Amniotic stem cell (primary cell): ENCODE measurements around the gene PRM2.
"Not testable (repeated sequence)": the region's sequence is repeated elsewhere in the genome, so short reads cannot be mapped to it uniquely, and the experiment has no call there.

Source experiments
- DNase-seq: peaks from one replicate; lab custom pipeline; 2025; lab: John Stamatoyannopoulos, UW

The PRM2 gene

DNA sequence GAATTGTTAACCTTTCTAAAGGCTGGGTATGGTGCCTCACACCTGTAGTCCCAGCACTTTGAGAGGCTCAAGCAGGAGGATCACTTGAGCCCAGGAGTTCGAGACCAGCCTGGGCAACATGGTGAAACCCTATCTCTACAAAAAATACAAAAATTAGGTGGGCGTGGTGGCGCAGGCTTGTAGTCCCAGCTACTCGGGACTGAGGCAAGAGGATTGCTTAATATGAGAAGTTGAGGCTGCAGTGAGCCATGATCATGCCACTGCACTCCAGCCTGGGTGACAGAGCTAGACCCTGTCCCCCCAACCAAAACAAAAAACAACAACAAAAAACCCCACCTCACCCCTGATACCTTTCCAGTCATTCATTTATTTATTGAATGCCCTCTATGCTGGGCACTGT, 13.4 kb upstream of the PRM2 start:
- not testable (repeated sequence) for DNase-seq

GRCh38 chr16:11289202-11289601, 12.9 kb upstream of the PRM2 start:
- no peak for DNase-seq

- DNase-seq, result no peak
These were observed 9.6 kb upstream of the PRM2 start for GRCh38 chr16:11285842-11286241.

DNA sequence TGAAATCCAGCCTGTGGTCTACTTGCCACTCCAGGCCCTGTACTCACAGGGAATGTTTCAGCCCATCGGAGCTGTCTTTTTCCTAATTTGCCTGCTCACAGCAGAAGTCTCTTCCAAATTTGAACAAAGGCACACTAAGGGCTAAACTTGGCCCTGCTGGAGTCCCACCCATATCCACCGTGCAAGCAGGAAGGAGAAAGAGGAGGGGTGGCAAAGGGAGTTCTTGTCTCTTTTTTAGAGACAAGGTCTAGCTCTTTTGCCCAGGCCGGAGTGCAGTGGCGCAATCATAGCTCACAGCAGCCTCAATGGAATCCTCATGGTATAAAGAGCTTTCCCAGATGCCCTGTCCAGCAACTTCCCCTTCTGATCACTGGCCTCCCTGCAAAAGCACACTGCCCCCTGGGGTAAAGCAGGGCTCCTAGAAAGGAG, 7.6 kb upstream of the PRM2 start:
- no peak for DNase-seq

GRCh38 chr16:11280616-11281522, 4.6 kb upstream of the PRM2 start, which contains the start of gene PRM1:
TSS of gene PRM1 (minus strand) at chr16:11281330. CDS start at chr16:11281238, 92 bp downstream.
- no peak for DNase-seq

DNA sequence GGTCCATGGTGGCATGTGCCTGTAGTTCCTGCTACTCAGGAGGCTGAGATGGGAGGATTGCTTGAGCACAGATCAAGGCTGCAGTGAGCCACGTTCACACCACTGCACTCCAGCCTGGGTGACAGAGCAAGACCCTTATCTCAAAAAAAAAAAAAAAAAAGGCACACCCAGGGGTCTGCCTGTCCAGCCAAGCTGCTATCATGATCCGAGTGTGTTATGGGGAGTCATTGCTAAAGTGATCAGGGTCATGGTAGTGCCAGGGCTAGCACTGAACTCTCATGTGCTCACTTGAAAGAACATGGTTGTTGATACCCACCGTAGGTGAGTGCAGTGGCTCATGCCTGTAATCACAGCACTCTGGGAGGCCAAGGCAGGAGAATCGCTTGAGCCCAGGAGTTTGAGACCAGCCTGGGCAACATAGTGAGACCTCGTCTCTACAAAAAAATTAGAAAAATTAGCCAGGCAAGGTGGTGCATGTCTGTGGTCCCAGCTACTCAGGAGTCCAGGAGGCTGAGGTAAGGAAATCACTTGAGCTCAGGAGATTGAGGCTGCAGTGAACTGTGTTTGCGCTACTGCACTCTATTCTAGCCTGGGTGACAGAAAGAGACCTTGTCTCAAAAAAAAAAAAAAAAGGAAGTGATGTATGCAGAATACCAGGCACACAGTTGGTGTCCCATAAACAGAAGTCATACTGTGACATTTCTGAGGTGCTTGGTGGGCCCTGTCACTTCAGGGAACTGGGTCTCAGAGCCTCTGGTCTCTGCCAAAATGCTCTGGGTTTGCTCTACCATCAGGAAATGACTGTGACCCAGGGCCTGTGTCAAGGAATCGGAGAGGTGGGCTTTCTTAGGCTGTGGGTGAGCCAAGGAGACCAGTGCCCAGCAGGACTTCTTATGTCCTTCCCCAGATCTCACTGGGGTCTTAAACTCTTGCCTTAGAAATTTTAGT, 2.7 kb upstream of the PRM2 start:
- DNase-seq, result no peak

DNA sequence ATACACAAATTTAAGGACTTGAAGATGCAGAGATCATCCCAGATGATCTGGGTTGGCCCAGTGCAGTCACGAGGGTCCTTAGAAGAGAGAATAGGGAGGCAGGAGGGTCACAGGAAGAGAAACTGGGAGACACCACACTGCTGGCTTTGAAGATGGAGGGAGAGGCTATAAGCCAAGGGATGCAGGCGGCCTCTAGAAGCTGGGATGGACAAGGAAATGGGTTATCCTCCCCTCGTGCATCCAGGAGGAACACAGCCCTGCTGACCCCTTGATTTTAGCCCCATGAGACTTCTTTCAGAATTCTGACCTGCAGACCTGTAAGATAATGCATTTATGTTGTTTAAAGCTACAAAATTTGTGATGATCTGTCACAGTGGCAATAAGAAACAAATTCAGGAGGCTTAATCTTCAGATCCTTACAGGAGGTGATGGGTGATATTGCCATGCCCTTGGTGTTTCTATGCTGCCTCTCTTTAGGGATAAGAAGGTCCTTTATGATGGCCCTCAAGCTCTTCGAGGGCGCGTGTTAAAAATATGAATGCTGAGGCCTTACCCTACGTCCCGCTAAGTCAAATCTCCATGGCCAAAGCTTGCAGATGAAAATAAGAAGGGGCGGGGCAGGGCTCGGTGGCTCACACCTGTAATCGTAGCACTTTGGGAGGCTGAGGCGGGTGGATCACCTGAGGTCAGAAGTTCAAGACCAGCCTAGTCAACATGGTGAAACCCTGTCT, 1.5 kb upstream of the PRM2 start:
- no peak for DNase-seq

DNA sequence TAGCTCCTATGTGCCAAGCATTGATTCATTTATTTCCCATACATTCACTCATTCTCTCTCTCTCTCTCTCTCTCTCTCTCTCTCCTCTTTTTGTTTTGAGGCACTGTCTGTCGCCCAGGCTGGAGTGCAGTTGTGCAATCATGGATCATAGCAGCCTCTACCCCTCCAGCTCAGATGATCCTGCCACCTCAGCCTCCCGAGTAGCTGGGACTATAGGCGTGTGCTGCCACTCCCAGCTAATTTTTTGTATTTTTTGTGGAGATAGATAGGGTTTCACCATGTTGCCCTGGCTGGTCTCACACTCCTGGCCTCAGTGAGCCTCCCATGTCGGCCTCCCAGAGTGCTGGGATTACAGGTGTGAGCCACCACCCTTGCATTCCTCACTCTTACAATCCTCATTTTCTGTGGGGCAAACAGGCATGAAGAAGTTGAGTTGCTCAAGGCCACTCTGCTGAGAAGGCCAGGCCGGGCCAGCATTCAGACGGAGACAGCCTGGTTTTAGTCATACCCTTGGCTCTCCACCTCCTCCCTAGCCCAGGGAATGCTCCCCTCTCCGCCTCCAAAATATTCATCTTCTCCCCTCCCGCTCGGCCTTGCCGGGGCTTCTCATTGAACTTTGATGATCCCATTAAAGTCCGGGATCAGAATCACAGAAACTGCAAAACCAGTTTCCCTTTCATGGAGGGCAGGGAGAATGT, 765 bp upstream of the PRM2 start:
- DNase-seq, result no peak

DNA sequence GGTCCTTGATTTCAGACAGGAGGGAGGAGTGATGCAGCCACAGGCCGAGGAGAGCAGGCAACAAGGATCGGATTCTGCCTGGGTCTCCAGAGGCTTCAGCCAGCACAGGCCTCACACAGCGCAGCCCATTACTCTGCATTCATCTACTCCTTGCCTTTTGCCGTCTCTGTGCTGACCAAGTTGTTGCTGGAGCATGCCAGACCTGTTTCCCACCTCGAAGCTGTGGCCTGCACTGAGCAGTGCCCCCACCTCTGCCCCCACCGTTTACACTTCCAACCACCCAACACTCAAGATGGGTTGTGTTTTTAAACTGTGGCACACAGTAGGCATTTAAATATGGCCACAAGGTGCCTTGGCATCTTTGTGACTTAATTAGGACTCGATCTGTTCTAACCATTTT, 1.3 kb downstream of the PRM2 start:
- DNase-seq, result no peak

GRCh38 chr16:11273721-11274324, 2.5 kb downstream of the PRM2 start:
- no peak for DNase-seq

DNA sequence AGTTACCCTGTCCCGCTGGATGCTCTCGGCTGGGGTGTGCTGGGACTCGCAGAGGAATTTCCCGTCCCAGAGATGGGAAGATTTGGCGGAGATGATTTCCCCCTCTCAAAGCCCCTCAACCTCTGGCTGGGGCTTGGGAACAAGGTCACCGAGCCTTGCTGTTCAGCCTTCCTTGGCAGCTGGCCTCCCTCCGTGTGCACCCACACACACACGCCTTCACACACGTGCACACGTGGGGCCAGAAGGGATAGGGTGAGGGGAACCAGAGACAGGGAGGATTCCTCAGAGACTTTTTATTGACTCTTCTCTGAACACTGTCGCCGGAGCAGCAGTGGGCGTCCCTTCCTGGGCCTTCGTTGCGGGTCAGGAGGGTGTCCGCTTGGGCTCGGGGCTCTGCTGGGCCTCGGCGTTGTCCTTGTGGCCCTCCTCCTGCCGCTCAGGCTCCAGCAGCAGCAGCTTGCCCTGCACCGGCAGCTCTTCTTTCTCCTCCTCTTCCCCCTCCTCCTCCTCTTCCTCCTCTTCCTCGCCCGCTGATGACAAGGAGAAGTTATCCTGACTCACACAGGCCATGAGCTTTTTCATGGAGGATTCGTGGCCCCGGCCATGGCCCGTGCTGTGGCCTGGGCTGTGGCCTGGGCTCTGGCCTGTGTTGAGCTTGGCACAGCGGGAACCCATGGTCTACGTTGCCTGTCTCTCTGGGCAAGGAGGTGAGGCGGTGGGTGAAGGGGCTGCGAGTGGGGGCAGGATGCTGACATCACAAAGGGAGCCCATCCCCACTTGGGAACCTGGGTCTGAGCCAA, 3.2 kb downstream of the PRM2 start, which contains the start of gene PRM3:
PRM3 (minus strand) TSS at position 709 of the 800 bp plus-strand sequence; CDS start at position 675, 34 bp downstream.
- DNase-seq, result no peak

- DNase-seq, result no peak
These were observed 3.8 kb downstream of the PRM2 start for GRCh38 chr16:11272484-11272883.

- no peak for DNase-seq
These were observed 4.7 kb downstream of the PRM2 start for GRCh38 chr16:11271610-11272009.

GRCh38 chr16:11270602-11271162, 5.6 kb downstream of the PRM2 start:
- DNase-seq, result no peak

- DNase-seq, result no peak
These were observed 7.3 kb downstream of the PRM2 start, which contains the start of gene TNP2 for GRCh38 chr16:11268921-11269375. TSS of gene TNP2 (minus strand) at chr16:11269325. CDS start at chr16:11269262, 63 bp downstream.

DNA sequence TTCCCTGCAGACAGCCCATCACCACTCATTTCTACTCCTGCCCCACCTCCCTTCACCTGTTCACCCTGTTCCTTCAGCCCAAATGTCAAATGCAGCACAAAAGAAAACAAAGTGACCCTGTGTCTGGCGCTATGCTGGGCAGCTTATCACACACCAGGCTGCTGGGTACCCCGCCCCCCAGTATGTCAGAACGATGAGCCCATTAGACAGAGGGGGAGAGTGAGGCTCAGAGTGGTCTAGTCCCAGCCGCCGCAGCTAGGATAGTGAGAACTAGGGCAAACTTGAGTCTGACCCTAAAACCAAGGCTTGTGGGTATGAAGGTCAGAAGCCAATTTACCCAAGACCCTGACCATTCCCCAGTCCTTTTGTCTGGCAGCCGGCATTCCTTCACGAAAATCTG, 11.2 kb downstream of the PRM2 start:
- DNase-seq, result no peak

DNA sequence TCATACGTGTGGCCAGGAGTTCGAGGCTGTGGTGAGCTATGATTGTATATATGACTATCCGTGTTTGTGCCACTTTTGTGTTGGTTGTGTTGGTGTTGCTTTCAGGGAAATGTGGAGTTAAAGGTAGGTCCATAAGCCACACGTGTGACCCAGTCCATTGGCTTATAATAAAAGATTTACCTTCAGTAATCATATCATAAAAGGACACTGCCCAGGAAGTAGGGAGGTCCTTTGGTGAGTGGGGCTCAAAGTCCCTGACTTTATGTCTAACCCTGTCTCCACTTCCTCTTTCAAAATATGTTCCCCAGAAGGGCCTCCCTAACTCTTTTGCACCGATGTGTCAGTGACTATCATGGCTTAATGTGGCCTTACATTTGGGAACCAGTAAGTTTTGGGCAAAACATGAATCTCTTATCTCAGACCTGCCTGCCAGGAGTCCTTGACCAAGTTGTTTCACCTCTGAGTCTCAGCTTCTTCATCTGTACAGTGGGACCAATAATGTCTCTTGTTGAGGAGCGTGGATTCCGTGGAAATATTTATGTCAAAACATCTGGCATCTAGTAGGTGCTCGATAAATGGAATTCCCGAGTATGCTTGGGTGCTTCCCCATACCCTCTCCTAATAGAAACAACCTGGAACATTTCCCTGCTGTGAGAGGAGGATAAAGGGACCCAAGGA, 12.0 kb downstream of the PRM2 start:
- no peak for DNase-seq

DNA sequence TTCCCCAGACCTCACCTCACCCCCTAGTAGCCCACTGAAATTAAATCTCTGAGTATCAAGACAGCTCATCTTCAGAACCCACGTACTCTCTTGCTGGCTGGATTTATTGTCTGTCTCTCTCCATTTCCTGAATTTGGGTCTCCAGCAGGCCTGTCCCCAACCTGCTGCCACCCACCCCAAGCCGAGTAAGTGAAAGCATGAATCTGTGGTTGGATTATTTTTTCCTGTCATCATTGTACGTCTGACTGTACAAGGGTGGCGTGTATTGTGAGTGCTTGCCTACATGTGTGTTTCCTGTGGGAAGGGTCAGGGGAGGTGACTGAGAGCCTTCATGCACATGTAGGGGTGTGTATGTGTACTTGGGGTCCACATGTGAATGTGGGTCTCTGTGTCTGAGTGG, 12.5 kb downstream of the PRM2 start:
- DNase-seq, result no peak

DNA sequence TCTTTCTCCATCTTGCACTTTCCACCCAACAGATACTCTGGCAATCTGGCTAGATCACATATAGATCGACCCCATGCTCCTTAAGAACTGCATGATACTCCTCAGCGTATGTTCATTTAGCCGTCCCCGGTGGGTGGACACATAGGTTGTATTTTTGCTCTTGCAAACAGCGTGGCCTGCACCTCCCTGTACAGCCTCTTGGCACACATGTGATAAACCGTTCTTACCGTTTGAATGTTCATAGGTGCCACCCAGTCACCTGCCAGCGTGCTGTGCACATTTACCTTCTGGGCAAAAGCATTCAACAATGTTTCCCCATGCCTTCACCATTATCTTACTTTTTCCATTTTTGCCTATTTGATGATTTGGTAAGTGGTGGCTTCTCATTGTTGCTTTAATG, 13.4 kb downstream of the PRM2 start:
- DNase-seq, result no peak
